ENCODE data around the gene ZBED4.

Gene ZBED4

DNA sequence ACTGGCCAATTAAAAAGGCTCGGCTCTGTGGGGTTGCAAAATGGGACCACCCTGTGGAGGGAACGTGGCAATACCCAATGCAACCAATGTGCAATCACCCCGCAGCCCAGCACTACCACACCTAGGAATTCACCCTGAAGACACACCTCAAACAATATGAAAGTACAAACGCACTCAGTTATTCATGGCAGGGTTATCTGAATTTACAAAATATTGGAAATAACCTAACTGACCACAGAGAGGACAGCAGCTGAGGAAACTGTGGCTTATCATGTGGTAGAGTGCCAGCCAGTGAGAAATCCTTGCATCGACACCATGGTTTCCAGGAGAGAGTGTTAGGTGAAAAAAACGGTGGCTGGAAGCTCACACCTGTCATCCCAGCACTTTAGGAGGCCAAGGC, 45.9 kb downstream of the ZBED4 start:
- no peak overlapping the region for H3K4me3 ChIP-seq (ENCODE audit: low read depth, low read length)
- TF ChIP-seq, protein P1, sequence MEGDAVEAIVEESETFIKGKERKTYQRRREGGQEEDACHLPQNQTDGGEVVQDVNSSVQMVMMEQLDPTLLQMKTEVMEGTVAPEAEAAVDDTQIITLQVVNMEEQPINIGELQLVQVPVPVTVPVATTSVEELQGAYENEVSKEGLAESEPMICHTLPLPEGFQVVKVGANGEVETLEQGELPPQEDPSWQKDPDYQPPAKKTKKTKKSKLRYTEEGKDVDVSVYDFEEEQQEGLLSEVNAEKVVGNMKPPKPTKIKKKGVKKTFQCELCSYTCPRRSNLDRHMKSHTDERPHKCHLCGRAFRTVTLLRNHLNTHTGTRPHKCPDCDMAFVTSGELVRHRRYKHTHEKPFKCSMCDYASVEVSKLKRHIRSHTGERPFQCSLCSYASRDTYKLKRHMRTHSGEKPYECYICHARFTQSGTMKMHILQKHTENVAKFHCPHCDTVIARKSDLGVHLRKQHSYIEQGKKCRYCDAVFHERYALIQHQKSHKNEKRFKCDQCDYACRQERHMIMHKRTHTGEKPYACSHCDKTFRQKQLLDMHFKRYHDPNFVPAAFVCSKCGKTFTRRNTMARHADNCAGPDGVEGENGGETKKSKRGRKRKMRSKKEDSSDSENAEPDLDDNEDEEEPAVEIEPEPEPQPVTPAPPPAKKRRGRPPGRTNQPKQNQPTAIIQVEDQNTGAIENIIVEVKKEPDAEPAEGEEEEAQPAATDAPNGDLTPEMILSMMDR (IDR thresholded peaks at IDR 0.05; ENCODE audit: borderline replicate concordance, insufficient read depth, low read depth, low read length) = no peak

DNA sequence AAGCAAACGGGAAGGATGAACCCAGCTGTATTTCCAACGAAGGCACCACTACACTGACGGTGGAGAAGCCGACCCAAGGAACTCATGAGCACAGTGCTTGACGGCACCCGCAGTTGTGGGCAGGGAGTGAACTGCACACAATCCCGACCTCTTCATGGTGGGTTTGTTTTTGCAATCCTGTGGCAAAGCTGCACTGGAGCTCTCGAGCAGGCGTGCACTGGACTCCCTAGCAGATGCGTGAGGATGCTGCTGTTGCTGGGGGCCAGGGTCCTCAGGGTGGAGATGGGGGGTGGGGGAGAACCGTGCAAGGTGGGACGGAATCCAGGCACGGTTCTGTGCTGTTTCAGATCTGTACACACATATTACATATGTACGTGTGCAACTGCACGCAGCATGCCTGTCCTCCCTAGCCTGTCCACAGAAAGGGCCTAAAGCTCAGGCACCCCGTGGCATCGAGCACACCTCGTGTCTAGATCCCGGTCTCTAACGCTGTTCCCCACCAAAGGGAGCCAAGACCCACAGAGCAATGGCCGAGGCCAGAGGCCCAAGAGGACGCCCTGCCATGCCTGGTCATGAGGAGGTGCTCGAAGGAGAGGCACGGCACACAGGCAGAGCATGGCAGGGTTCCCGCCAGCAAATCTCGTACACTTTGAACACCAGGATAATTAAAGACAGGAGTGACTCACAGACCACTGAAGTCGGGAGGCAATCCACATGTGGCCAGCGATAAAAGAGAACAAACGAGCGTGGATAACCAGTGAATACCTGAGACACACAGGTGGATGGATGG, 47.0 kb downstream of the ZBED4 start:
- no peak overlapping the region for H3K4me3 ChIP-seq (ENCODE audit: low read depth, low read length)
- TF ChIP-seq, protein P1 (IDR thresholded peaks at IDR 0.05; ENCODE audit: borderline replicate concordance, insufficient read depth, low read depth, low read length) = no peak

DNA sequence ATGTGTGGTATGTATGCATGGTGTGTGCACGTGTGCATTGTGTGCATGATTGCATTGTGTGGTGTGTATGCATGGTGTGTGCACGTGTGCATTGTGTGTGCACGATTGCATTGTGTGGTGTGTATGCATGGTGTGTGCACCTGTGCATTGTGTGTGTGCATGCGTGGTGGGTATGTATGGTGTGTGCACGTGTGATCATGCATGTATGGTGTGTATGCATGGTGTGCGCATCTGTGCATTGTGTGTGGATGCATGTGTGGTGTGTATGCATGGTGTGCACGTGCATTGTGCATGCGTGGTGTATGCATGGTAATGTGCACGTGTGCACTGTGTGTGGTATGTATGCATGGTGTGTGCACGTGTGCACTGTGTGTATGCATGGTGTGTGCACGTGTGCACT, 47.8 kb downstream of the ZBED4 start:
- TF ChIP-seq, protein P1 (IDR thresholded peaks at IDR 0.05; ENCODE audit: borderline replicate concordance, insufficient read depth, low read depth, low read length) = no peak

DNA sequence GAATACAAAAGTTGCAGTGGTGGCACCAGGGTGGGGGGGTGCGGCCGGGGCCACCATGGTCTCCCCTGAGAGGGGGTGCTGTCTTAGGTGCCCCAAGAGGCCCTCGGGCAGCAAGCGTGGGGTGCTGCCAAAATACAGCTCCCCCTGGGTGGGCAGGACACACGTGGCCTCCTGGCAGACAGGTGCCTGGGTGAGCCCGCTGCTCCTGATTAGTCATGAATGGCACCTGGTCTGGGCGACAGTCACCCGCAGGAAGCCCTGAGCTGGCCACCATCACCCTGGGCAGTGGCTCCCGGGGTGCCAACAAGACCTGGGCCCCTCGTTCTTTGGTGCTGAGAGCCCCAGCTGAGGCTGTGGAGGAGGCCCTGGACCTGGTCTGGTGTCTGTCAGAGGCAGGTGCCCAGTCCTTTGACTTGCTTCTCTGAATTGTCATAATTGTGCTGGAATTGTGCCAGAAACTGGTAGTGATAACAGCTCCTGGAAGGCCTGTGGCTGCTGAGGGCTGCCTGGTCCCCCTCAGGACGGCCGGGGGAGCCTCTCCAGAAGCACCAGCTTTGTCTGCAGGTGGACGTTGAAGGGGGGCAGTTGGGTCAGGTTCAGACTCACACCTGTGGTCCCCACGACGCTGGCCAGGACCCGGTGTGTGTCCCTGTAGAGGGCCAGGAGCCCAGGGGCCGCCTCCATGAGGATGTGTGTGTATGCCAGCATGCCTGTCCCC, 49.8 kb downstream of the ZBED4 start:
- TF ChIP-seq, protein P1 (IDR thresholded peaks at IDR 0.05; ENCODE audit: borderline replicate concordance, insufficient read depth, low read depth, low read length) = no peak
- no peak overlapping the region for H3K4me3 ChIP-seq (ENCODE audit: low read depth, low read length)

More for the DNA sequence above, 47.8 kb downstream of the ZBED4 start:
- H3K4me3 ChIP-seq (ENCODE audit: low read depth, low read length) = no peak overlapping the region

DNA sequence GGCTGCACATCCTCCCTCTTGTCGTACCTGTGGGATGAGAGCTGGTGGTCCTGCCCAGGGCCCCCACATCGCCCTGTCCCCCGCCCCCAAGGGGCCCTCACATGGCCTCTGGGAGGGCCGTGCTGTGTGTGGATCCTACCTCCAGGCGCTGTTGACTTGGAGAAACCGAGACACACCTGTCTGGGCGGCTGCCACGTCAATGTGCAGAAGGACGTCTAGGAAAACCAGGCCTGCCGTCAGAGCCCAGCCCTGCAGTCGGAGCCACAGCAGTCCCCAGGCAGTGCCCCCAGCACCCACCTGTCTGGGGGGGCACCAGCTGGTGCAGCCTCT, 50.4 kb downstream of the ZBED4 start:
- TF ChIP-seq, protein P1 (IDR thresholded peaks at IDR 0.05; ENCODE audit: borderline replicate concordance, insufficient read depth, low read depth, low read length) = no peak
- no peak overlapping the region for H3K4me3 ChIP-seq (ENCODE audit: low read depth, low read length)

DNA sequence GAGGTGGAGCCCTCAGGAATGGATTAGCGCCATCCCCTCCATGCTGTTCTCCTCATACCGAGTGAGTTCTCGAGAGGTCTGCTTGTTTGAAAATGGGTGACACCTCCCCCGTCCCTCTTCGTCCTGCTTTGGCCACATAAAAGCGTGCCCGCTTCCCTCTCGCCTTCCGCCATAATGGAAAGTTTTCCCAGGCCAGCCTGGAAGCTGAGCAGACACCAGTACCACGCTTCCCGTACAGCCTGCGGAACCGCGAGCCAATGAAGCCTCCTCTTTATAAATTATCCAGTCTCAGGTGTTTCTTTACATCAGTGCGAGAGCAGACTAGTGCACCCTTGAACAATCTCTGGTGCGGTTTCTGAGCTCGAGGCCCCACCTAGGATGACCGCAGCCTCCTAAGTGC, 51.8 kb downstream of the ZBED4 start:
- TF ChIP-seq, protein P1 (IDR thresholded peaks at IDR 0.05; ENCODE audit: borderline replicate concordance, insufficient read depth, low read depth, low read length) = no peak
- no peak overlapping the region for H3K4me3 ChIP-seq (ENCODE audit: low read depth, low read length)
